H1 (cell line): ENCODE measurements around the gene PRKN. TPM values are rescaled to one million over a fixed set of nuclear protein-coding genes. Genes with fewer than 3 reads are reported as not detected.

Experiments used
- RNF2 ChIP-seq: fragments of 200-900, 300-1000 bp; sonication (generic); IDR thresholded peaks from 2 replicates; pipeline ENCODE4 v1.7.1; 2016; ENCODE audit warnings: borderline replicate concordance, low read depth, mild to moderate bottlenecking, antibody characterized with exemption, low read length; ENCODE audit not compliant: poor library complexity, severe bottlenecking; ENCODE audit errors: missing control alignments
- SIX5 ChIP-seq: IDR thresholded peaks from 2 replicates; pipeline ENCODE4 v1.6.1; 2011; ENCODE audit warnings: mild to moderate bottlenecking, low read depth, low read length
- SRF ChIP-seq: IDR thresholded peaks from 2 replicates; pipeline ENCODE4 v1.6.1; 2011; ENCODE audit warnings: mild to moderate bottlenecking, low read depth, low read length, moderate library complexity
- SUZ12 ChIP-seq: fragments of 200-600 bp; sonication (generic); IDR thresholded peaks from 2 replicates; pipeline ENCODE4 v1.6.1; 2012; ENCODE audit warnings: mild to moderate bottlenecking, inconsistent platforms, low read length, moderate library complexity, mixed read lengths
- TAF7 ChIP-seq: optimal IDR thresholded peaks from 2 replicates; pipeline ENCODE3; 2011; ENCODE audit warnings: low read depth, mild to moderate bottlenecking, inconsistent platforms, low read length, moderate library complexity, borderline replicate concordance
- TBP ChIP-seq: IDR thresholded peaks from 2 replicates; pipeline ENCODE4 v1.6.1; 2011; ENCODE audit warnings: low read depth, low read length, improper control_type of control experiment
- YY1 ChIP-seq: IDR thresholded peaks from 2 replicates; pipeline ENCODE4 v1.6.1; 2011; ENCODE audit warnings: low read depth, mild to moderate bottlenecking, low read length
- polyA plus RNA-seq, 7 experiments: library from polyadenylated mRNA; depleted of rRNA in 3 of 7; stranded (reverse) in 5 of 7; unstranded in 2 of 7; fragments of >200 nt in 5 of 7; fragments of 200-250 nt in 2 of 7; gene quantifications; 1 replicate in 5 of 7; 2 replicates in 1 of 7; 4 replicates in 1 of 7; pipeline versions ENCODE4 v1.2.1 to v1.2.3, GENCODE V29; 2011 to 2013; ENCODE audit warnings: missing spikeins in 2 of 7, mixed read lengths in 2 of 7
- total RNA-seq: library from RNA; stranded (reverse); fragmentation: NEBNext Ultra II Directional; extraction: Animal tissue kit (Norgen Biotek cat#: 25700); gene quantifications from 2 replicates; pipeline ENCODE4 v1.2.1, GENCODE V29; 2021
- TF ChIP-seq, protein P1 (sequence below): fragments of 300-600 bp; sonication (generic); IDR thresholded peaks from 2 replicates; pipeline ENCODE4 v1.7.1; 2012; ENCODE audit warnings: low read length, moderate library complexity, mild to moderate bottlenecking, inconsistent platforms; ENCODE audit not compliant: insufficient replicate concordance
- TF ChIP-seq, protein P2 (sequence below): IDR thresholded peaks from 2 replicates; pipeline ENCODE4 v1.6.1; 2012; ENCODE audit warnings: low read length, inconsistent platforms

The PRKN gene
- total and polyA plus RNA-seq, 2 of the 8 experiments (the other 6 are each of a cell fraction or from before 2014, with no cell fraction given) = 0.13 to 0.29 TPM

DNA sequence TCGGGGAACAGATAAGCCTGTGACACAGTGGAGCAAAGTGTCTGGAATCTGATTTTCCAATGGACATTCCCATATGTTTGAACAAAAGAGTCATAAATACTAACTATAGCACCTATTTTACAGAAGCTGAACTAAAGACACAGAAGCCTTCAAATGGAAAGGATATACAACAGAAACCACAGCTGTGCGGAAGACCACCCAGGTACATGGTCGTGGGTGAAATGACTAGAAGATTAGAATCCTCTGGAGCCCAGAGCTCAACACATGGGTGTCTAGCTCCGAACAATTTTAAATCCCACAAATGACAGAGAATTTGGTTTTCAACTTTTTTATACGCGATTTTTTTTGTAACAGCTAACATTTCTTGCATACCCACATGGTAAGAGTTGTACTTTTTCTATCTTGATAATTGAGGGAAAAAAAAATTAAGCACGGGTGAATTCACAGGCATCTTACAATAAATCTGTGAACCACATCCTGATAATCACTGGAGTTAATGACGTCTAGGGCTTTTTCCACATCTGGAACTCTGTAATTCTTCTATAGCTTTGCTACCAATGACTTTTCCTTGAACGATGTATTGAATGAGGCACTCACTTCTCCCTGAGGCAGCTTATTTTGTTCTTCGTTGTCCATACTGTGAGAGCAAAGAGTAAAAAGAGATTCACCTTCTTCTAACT lies 1182.6 kb downstream of the PRKN start (continued):
- TF ChIP-seq, protein P1, sequence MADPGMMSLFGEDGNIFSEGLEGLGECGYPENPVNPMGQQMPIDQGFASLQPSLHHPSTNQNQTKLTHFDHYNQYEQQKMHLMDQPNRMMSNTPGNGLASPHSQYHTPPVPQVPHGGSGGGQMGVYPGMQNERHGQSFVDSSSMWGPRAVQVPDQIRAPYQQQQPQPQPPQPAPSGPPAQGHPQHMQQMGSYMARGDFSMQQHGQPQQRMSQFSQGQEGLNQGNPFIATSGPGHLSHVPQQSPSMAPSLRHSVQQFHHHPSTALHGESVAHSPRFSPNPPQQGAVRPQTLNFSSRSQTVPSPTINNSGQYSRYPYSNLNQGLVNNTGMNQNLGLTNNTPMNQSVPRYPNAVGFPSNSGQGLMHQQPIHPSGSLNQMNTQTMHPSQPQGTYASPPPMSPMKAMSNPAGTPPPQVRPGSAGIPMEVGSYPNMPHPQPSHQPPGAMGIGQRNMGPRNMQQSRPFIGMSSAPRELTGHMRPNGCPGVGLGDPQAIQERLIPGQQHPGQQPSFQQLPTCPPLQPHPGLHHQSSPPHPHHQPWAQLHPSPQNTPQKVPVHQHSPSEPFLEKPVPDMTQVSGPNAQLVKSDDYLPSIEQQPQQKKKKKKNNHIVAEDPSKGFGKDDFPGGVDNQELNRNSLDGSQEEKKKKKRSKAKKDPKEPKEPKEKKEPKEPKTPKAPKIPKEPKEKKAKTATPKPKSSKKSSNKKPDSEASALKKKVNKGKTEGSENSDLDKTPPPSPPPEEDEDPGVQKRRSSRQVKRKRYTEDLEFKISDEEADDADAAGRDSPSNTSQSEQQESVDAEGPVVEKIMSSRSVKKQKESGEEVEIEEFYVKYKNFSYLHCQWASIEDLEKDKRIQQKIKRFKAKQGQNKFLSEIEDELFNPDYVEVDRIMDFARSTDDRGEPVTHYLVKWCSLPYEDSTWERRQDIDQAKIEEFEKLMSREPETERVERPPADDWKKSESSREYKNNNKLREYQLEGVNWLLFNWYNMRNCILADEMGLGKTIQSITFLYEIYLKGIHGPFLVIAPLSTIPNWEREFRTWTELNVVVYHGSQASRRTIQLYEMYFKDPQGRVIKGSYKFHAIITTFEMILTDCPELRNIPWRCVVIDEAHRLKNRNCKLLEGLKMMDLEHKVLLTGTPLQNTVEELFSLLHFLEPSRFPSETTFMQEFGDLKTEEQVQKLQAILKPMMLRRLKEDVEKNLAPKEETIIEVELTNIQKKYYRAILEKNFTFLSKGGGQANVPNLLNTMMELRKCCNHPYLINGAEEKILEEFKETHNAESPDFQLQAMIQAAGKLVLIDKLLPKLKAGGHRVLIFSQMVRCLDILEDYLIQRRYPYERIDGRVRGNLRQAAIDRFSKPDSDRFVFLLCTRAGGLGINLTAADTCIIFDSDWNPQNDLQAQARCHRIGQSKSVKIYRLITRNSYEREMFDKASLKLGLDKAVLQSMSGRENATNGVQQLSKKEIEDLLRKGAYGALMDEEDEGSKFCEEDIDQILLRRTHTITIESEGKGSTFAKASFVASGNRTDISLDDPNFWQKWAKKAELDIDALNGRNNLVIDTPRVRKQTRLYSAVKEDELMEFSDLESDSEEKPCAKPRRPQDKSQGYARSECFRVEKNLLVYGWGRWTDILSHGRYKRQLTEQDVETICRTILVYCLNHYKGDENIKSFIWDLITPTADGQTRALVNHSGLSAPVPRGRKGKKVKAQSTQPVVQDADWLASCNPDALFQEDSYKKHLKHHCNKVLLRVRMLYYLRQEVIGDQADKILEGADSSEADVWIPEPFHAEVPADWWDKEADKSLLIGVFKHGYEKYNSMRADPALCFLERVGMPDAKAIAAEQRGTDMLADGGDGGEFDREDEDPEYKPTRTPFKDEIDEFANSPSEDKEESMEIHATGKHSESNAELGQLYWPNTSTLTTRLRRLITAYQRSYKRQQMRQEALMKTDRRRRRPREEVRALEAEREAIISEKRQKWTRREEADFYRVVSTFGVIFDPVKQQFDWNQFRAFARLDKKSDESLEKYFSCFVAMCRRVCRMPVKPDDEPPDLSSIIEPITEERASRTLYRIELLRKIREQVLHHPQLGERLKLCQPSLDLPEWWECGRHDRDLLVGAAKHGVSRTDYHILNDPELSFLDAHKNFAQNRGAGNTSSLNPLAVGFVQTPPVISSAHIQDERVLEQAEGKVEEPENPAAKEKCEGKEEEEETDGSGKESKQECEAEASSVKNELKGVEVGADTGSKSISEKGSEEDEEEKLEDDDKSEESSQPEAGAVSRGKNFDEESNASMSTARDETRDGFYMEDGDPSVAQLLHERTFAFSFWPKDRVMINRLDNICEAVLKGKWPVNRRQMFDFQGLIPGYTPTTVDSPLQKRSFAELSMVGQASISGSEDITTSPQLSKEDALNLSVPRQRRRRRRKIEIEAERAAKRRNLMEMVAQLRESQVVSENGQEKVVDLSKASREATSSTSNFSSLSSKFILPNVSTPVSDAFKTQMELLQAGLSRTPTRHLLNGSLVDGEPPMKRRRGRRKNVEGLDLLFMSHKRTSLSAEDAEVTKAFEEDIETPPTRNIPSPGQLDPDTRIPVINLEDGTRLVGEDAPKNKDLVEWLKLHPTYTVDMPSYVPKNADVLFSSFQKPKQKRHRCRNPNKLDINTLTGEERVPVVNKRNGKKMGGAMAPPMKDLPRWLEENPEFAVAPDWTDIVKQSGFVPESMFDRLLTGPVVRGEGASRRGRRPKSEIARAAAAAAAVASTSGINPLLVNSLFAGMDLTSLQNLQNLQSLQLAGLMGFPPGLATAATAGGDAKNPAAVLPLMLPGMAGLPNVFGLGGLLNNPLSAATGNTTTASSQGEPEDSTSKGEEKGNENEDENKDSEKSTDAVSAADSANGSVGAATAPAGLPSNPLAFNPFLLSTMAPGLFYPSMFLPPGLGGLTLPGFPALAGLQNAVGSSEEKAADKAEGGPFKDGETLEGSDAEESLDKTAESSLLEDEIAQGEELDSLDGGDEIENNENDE = no peak
- TF ChIP-seq SRF = no peak
- TF ChIP-seq SUZ12 = no peak
- no peak for TF ChIP-seq RNF2
- TF ChIP-seq YY1 = no peak
- TF ChIP-seq, protein P2, sequence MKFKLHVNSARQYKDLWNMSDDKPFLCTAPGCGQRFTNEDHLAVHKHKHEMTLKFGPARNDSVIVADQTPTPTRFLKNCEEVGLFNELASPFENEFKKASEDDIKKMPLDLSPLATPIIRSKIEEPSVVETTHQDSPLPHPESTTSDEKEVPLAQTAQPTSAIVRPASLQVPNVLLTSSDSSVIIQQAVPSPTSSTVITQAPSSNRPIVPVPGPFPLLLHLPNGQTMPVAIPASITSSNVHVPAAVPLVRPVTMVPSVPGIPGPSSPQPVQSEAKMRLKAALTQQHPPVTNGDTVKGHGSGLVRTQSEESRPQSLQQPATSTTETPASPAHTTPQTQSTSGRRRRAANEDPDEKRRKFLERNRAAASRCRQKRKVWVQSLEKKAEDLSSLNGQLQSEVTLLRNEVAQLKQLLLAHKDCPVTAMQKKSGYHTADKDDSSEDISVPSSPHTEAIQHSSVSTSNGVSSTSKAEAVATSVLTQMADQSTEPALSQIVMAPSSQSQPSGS = no peak
- TF ChIP-seq TBP = no peak
- TF ChIP-seq TAF7 = no peak
- TF ChIP-seq SIX5 = no peak
